ENCODE data around the gene CEBPG.

Gene CEBPG

GRCh38 chr19:33350538-33351309 is 22.8 kb upstream of the CEBPG start:
- DNase-seq (ENCODE audit: low read depth), result no peak

GRCh38 chr19:33355535-33355934 is 18.0 kb upstream of the CEBPG start:
- DNase-seq (ENCODE audit: low read depth), result no peak

- no peak for DNase-seq (ENCODE audit: low read depth)
These were observed 16.0 kb upstream of the CEBPG start for GRCh38 chr19:33357556-33357955.

- DNase-seq (ENCODE audit: low read depth), result no peak
These were observed 15.1 kb upstream of the CEBPG start for GRCh38 chr19:33358408-33358807.

GRCh38 chr19:33359581-33359980 is 13.9 kb upstream of the CEBPG start:
- DNase-seq (ENCODE audit: low read depth), result no peak

- DNase-seq (ENCODE audit: low read depth), result no peak
These were observed 10.8 kb upstream of the CEBPG start for GRCh38 chr19:33362508-33363228.

GRCh38 chr19:33363476-33363875 is 10.0 kb upstream of the CEBPG start:
- no peak for DNase-seq (ENCODE audit: low read depth)

GRCh38 chr19:33365691-33366090 is 7.8 kb upstream of the CEBPG start:
- DNase-seq (ENCODE audit: low read depth), result no peak

- DNase-seq (ENCODE audit: low read depth), result no peak
These were observed 7.4 kb upstream of the CEBPG start for GRCh38 chr19:33366127-33366526.

- no peak for DNase-seq (ENCODE audit: low read depth)
These were observed 6.6 kb upstream of the CEBPG start for GRCh38 chr19:33366897-33367296.

GRCh38 chr19:33368074-33368864 is 5.2 kb upstream of the CEBPG start:
- DNase-seq (ENCODE audit: low read depth), result peak; percentile 26

- DNase-seq (ENCODE audit: low read depth), result no peak
These were observed 2.7 kb upstream of the CEBPG start for GRCh38 chr19:33370783-33371182.

GRCh38 chr19:33374236-33374714 is 766 bp downstream of the CEBPG start:
- DNase-seq (ENCODE audit: low read depth), result peak; percentile 36

- DNase-seq (ENCODE audit: low read depth), result no peak
These were observed 1.8 kb downstream of the CEBPG start for GRCh38 chr19:33375156-33375836.

GRCh38 chr19:33375837-33376159 is 2.3 kb downstream of the CEBPG start:
- no peak for DNase-seq (ENCODE audit: low read depth)

GRCh38 chr19:33376423-33376822 is 2.9 kb downstream of the CEBPG start:
- DNase-seq (ENCODE audit: low read depth), result peak; percentile 82

GRCh38 chr19:33376941-33377557 is 3.5 kb downstream of the CEBPG start:
- no peak for DNase-seq (ENCODE audit: low read depth)

- DNase-seq (ENCODE audit: low read depth), result no peak
These were observed 4.3 kb downstream of the CEBPG start for GRCh38 chr19:33377586-33378475.

GRCh38 chr19:33379151-33379829 is 5.8 kb downstream of the CEBPG start:
- no peak for DNase-seq (ENCODE audit: low read depth)

- DNase-seq (ENCODE audit: low read depth), result no peak
These were observed 7.6 kb downstream of the CEBPG start for GRCh38 chr19:33381101-33381500.

All from HS-27A (cell line).